NCI-H2029 (cell line): ENCODE data around the gene ITGAX.

Experiments used
- DNase-seq: peaks from one replicate; lab custom pipeline; 2025; lab: John Stamatoyannopoulos, UW

Gene ITGAX

DNA sequence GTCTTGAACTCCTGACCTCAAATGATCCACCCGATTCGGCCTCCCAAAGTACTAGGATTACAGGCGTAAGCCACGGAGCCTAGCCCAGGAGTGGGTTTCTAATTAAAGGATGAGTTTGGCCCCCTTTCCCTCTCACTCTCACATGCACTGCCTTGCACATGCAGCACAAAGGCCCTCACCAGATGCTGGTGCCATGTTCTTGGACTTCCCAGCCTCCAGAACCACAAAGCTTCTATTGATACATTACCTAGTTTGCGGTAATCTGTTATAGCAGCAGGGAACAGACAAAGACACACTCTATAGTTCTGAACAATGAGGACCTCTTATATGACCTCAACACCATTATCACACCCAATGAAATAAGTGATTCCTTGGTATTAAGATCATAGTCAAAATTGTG lies 20.3 kb downstream of the ITGAX start:
- no peak for DNase-seq

DNA sequence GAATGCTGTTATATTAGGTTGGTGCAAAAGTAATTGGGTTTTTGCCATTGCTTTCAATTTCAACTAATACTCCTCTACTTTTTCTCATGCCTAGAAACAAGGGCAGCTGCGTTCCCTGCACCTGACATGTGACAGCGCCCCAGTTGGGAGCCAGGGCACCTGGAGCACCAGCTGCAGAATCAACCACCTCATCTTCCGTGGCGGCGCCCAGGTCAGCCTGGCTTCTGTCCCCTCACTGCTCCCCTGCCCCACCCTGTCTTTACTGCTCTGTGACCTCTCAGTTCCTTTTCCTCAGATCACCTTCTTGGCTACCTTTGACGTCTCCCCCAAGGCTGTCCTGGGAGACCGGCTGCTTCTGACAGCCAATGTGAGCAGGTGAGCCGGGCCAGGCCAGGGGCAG lies 21.7 kb downstream of the ITGAX start:
- no peak for DNase-seq

DNA sequence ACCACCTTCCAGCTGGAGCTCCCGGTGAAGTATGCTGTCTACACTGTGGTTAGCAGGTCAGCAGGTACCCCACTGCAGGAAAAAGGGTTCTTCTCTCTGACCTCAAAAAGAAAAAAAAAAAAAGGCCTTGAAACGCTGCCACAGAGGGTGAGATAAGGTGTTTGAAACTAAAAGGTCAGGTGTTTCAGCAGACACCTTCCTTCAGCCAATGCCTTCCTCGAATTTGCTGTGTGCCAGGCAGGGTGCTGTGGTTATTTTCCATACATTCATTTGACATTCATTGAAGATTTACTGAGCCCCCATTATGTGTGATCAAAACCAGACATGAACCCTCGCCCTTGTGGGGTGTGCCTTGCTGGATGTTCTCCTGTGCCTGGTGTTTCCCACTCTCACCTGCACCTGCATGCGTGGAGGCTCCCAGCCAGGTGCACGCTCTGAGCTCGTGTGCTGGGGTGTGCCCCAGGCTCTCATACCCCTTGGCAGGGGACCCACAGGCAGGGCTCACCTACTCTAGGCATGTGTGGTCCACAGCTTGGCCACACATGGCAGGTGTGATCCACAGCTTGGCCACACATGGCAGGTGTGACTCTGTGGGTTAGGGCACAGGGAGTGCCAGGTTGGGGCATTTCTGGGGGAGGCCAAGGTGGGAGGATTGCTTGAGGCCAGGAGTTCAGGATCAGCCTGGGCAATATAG lies 22.4 kb downstream of the ITGAX start:
- DNase-seq = no peak

DNA sequence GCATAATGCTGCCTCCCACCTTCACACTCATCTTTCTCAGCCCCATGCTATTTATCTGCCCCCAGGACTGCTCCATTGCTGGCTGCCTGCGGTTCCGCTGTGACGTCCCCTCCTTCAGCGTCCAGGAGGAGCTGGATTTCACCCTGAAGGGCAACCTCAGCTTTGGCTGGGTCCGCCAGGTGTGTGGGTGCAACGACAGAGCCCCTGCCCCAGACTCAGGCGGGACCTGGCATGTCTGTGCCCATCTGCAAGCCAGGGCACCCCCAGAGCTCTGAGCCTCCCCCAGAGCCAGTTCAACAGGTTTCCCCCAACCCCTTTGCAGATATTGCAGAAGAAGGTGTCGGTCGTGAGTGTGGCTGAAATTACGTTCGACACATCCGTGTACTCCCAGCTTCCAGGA lies 25.2 kb downstream of the ITGAX start:
- no peak for DNase-seq

DNA sequence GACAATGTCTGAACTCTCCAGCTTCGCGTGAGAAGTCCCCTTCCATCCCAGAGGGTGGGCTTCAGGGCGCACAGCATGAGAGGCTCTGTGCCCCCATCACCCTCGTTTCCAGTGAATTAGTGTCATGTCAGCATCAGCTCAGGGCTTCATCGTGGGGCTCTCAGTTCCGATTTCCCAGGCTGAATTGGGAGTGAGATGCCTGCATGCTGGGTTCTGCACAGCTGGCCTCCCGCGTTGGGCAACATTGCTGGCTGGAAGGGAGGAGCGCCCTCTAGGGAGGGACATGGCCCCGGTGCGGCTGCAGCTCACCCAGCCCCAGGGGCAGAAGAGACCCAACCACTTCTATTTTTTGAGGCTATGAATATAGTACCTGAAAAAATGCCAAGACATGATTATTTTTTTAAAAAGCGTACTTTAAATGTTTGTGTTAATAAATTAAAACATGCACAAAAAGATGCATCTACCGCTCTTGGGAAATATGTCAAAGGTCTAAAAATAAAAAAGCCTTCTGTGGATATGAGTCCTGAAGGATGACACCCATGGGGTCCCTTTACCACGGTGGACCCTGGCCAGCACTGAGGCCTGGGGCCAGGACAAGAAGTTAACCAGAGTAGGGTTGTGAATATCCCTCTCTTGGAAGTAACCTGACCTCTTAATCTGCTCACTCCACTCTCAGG lies 27.6 kb downstream of the ITGAX start:
- no peak for DNase-seq

DNA sequence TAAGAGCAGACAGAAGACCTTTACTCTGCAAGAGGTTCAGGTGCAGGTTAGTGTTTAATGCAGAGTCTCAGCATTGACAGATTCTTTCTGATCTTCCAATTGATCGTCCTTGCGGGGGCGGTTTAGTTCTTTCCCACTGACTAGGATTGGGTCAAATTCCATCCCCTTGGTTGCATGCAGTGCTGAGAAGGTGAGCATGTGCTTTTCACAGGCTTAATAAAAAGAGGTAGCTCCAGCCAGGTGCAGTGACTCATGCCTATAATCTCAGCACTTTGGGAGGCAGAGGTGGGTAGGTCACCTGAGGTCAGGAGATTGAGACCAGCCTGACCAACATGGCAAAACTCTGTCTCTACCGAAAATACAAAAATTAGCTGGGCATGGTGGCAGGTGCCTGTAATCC lies 30.7 kb downstream of the ITGAX start:
- no peak for DNase-seq

DNA sequence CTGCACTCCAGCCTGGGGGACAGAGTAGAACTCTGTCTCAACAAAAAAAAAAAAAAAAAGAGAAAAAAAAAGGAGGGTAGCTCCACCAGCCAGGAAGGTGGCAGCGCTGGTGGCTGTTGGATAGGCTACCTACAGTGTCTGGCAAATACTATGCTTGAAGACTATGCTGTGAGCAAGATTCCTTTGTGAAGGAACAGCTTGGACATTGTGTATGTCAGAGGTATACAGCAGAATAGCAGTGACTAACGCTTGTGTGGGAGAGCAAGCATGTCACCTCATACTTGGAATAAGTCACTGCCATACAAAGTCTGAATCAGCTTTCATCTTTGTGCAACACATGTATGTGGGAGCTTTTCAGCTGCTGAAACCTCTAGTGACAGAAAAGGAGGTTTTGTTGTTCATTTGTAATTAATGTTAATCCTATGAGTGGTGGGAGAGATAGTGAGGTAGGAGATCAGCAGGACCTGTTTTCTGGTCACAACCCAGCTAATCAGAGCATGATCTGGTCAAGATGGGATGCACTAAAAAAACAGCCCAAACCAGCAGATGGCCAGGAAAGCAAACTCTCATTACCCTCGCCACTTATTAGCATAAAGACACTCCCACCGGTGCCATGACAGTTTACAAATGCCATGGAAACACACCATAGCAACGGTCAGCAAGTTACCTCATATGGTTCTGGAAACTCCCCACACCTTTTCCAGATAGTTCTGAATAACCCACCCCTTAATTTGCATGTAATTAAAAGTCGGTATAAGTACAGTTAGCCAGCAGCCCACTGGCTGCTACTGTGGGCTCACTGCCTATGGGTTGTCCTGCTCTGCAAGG lies 31.4 kb downstream of the ITGAX start:
- no peak for DNase-seq

DNA sequence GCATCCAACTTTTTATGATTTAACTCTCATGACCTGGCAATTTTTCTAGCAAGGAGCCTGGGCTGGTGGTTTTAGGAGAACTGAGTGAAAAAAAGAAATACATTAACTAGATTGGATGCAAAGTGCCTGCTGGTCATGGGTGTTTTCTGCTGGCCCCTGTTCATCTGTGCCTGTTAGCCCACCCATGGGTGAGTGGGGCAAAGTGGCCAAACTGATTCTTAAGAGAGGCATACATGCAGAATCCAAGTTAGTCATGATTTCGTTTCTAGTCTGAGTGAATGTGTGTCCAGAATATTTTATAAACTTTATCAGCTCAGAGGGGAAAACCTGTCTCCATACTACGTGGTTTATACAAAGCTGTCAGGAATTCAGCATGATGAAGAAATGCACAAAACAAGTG lies 33.6 kb downstream of the ITGAX start:
- DNase-seq = no peak

DNA sequence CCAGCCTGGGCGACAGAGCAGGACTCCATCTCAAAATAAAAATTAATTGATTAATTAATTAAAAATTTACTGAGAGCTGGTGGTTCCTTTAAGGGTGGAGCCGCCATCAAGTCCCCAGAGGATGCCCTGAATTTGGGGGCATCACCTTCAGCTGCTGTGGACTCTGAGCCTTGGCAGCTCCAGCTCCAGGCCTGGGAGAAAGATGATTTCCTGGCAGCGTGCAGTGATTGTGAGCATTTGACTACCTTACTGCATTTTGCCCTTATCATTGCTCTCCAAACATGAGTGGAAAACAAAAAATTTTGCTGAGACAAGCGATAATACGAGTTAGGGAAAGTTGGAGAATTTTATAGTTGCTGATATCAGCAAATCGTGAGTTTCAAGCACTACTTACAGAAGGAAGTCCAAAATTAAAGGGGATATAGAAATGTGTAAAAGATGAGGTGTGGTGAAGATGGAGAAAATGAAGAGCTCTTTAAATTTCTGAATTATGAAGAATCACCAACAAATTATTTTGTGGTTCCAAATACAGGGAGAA lies 35.6 kb downstream of the ITGAX start:
- no peak for DNase-seq

DNA sequence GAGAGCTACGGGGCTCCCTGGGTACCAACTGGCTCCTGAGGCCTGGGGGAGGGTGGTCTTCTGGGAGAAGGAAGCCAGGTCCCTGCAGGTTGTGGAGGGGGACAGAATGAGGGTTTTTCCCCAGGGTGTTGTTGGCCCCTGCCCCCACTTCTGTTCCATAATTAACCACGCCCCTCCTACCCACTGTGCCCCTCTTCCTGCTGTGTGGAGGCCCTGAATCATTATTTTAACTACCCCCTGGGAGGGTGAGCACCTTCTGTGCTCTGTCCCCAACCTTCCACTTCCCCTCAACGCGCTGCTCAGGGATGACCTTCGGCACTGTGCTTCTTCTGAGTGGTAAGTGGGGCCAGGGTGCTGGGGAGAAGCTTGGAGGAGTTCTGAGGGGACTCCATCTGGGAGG lies 38.1 kb downstream of the ITGAX start, which contains the start of gene ITGAD:
Gene ITGAD, plus strand, starts transcription at position 280 of the 400 bp plus-strand sequence. Its CDS starts 26 bp downstream, at position 306.
- DNase-seq = no peak

DNA sequence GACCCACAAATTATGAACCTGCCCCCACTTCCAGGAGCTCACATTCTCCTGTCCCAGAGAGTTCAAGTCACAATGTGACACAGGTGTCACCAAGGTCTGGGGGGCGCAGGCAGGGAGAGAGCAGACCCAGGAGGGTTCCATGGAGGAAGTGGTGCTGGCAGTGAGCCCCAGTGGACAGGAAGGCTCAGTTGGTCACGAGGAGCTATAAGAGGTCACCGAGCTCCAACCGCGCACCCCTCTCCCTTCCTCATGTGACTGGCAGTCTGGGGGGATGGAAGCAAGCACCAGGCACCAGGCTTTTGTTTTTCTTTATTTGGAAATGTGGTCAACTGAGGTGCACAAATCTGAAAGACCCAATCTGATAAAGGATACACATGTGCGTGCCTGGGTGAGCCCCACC lies 40.7 kb downstream of the ITGAX start:
- DNase-seq = no peak

DNA sequence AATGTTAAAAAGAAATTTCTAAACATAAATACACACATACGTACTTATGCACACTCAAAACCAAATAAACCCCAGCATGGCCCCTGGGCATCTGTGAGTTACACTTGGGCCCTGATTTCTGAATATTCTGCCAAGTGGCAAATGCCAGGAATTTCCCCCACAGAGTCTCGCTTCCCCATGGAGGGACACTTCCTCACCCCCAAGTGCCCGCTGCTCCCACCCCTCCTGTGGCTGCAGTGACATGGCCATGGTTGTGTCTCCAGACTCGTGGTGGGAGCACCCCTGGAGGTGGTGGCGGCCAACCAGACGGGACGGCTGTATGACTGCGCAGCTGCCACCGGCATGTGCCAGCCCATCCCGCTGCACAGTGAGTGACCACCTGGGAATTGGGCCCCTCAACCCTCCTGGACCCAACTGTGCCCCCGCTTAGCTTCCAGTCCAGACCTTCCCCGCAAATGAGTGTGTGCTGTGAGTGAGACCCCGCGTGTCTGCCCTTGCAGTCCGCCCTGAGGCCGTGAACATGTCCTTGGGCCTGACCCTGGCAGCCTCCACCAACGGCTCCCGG lies 42.2 kb downstream of the ITGAX start:
- no peak for DNase-seq

DNA sequence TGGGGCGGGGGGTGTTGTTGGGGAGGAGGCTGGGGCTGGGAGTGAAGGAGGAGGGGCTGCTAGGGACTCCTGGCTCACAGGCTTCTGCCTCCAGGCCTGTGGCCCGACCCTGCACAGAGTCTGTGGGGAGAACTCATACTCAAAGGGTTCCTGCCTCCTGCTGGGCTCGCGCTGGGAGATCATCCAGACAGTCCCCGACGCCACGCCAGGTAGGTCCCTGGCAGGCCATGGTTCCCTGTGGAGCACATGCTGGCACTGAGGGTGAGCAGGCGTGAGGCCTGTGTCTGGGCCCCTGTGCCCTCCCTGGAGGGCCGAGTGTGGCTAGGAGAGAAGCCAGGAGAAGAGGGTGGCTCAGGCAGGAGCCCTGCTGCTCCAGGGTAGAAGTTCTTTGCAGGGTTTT lies 42.7 kb downstream of the ITGAX start:
- DNase-seq = no peak

DNA sequence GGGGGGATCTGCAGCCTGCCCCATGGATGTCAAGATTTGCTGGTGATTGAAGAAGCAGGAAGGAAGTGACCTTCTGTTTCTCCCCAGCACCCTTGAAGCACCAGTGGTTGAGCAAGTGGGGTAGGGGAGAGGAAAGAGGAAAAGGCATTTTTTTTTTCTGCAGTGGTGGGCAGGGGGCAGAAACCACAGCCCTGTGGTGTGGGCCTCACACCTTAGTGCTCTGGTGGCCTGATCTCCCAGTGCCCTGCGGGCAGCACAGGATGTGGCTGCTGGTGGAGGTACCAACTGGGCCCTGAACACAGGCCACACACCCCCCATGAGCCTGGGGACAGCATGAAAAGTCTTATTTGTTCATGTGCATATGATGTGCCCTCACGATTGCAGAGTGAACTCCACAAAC lies 45.2 kb downstream of the ITGAX start:
- no peak for DNase-seq

DNA sequence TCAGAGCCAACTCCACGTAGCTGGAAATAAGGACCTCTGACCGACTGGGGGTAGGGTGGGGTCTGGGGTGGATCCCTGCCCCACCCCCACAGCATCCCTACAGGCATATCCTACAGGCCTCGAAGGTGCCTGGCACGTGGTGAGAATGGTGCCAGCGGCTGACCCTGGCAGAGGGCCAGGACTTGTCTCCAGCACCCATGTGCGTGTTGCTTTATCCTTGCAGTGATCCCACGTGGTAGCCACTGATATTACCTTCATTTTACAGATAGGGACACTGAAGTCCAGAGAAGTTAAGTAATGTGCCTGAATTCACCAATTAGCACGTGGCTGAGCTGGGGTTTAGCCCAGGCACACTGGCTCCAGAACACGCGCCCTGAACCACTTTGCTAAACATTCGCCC lies 46.5 kb downstream of the ITGAX start:
- DNase-seq = no peak

DNA sequence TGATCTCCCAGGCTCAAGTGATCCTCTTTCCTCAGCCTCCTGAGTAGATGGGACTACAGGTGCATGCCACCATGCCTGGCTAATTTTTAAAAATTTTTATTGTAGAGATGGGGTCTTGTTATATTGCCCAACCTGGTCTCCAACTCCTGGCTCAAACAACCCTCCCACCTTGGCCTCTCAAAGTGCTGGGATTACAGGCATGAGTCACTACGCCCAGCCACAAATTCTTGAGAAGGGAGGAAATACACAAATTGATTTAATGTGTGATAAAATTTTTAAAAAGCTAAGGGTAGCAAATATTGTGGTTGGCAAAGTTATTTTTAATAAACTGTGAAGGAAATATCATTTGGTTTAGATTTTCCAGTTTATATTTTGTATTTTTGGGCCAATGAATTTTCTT lies 47.7 kb downstream of the ITGAX start:
- DNase-seq = no peak

DNA sequence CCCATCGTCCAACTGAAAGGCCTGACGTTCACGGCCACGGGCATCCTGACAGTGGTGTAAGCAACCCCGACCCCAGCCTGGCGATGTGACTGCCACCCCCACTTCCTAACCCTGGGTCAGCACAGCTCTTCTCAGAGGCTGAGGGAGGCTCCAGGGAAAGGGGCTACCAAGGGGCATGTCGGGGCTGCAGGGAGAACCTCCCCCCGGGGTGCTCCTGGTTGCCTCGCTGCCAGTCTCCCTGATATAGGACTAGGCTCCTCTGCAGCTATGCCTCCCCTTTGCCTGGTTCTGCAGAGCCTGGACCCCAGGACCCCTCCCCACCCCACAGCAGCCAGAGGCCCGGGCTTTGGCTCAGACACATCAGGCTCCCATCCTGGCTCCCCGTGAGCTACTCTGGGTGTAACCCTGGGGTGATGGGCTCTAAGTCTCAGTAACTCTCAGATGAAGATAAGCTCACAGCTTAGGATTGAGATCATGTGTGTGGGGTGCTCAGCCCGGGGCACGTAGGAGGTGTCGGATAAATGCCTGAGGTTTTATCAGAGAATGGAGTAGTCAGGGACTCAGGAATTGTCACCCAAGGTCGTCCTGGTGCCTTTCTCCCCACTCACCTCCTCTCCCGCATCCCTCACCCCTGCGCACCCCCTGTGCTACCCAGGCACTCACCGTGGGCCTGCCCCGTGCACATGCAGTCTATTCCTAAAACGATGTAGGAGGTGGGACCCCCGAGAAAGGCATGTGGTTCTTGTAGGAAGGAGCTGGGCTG lies 48.8 kb downstream of the ITGAX start:
- DNase-seq = no peak

DNA sequence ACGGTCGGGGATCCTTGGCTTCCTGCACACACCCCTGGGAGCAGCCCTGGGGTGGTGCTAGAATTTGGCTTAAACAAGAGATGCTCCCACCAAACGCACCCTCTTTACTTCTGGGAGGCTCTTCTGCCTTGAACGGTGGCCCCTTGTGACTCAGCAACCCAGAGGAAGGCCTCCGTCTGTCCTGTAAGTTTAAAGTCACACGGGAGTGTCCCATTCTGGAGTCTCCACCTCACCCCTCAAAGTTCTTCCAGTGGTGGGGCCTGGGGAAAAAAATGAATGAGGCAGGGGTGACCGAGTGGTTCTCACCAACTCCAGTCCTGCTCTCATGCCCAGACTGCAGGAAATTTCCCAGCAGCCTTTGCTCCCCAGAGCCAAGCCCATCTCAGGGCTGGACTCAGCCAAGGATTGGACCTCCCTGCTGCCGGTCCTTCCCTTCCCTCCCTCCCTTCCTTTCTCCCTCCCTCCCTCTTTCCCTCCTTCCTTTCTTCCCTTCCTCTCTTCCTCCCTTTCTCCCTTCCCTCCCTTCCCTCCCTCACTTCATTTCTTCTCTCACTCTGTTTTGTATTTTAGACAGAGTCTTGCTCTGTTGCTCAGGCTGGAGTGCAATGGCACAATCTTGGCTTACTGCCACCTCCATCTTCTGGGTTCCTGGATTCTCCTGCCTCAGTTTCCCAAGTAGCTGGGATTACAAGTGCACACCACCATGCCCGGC lies 49.5 kb downstream of the ITGAX start:
- no peak for DNase-seq

DNA sequence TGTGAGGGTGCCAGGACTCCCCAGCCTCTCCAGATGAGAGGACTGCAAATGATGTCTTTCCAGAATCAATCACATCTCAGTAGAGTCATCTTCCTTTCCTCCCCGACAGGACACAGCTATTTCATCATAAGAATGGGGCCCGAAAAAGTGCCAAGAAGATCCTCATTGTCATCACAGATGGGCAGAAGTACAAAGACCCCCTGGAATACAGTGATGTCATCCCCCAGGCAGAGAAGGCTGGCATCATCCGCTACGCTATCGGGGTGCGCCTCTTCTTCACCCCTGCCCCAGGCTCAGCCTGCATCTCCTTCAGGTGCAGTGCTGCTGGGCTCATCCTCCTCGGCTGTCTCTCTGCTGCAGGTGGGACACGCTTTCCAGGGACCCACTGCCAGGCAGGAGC lies 52.4 kb downstream of the ITGAX start:
- no peak for DNase-seq

DNA sequence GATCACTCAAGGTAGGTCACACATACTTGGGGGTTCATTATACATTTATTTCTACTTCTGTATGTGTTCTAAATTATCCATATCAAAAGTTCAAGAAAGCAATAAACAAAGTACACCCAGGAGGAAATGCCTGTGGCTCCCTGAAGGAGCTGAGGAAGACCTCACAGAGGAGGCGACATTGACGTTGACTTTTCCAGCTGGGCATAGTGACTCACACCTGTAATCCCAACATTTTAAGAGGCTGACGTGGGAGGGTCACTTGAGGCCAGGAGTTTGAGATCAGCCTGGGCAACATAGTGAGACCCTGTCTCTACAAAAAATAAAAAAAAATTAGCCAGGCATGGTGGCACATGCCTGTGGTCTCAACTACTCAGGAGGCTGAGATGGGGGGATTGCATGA lies 54.5 kb downstream of the ITGAX start:
- DNase-seq = no peak

DNA sequence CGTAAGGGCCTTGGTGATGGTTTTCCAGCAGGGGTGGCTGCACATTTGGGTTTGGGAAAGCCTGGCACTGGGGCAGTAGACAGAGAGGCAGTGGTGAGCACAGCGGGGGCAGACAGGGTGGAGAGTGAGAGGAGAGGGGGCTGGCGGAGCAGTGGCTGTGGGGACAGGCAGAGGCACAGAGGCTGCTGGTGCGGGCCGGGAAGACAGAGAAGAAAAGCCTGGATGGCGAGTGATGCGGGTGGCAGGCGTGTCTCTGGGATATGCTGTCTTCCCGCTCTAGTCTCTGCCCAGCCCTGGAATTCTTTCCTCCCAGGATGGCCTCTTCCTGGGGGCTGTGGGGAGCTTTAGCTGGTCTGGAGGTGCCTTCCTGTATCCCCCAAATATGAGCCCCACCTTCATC lies 55.1 kb downstream of the ITGAX start:
- no peak for DNase-seq
